Astrocyte of the spinal cord (primary cell): ENCODE results near the gene TRUB2.
A peak's percentile ranks its signal among the peaks of the same experiment; 100 is the strongest.
"Not testable (repeated sequence)": the region's sequence is repeated elsewhere in the genome, so short reads cannot be mapped to it uniquely, and the experiment has no call there.

Experiments used
- DNase-seq: peaks from one replicate; pipeline ENCODE4 v3.0.0; 2011; ENCODE audit warnings: low read depth, low spot score
- H3K4me3 ChIP-seq: 2 replicates; pipeline ENCODE4 v1.5.1; 2011; ENCODE audit warnings: low read depth, mild to moderate bottlenecking, low read length, moderate library complexity
- in situ Hi-C: cut with HindIII; loops from 2 replicates; pipeline ENCODE4 v1.10.0; 2017; ENCODE audit warnings: low sequenced_read_pairs
- TF ChIP-seq, protein P1 (sequence below): IDR thresholded peaks from 2 replicates; pipeline ENCODE4 v1.5.1; 2012; ENCODE audit warnings: low read depth, mild to moderate bottlenecking, low read length, inconsistent platforms

TRUB2 gene

GRCh38 chr9:128341435-128341849 lies 19.2 kb upstream of the TRUB2 start:
- peak overlapping the region; percentile 69 for H3K4me3 ChIP-seq
- DNase-seq: peak; percentile 60
- TF ChIP-seq, protein P1, sequence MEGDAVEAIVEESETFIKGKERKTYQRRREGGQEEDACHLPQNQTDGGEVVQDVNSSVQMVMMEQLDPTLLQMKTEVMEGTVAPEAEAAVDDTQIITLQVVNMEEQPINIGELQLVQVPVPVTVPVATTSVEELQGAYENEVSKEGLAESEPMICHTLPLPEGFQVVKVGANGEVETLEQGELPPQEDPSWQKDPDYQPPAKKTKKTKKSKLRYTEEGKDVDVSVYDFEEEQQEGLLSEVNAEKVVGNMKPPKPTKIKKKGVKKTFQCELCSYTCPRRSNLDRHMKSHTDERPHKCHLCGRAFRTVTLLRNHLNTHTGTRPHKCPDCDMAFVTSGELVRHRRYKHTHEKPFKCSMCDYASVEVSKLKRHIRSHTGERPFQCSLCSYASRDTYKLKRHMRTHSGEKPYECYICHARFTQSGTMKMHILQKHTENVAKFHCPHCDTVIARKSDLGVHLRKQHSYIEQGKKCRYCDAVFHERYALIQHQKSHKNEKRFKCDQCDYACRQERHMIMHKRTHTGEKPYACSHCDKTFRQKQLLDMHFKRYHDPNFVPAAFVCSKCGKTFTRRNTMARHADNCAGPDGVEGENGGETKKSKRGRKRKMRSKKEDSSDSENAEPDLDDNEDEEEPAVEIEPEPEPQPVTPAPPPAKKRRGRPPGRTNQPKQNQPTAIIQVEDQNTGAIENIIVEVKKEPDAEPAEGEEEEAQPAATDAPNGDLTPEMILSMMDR: peak; percentile 75
- in situ Hi-C loops: no loop called here

- TF ChIP-seq, protein P1: no peak
These were observed 18.6 kb upstream of the TRUB2 start for GRCh38 chr9:128340691-128341434.

GRCh38 chr9:128339761-128340690 lies 17.8 kb upstream of the TRUB2 start, which contains the start of gene SLC27A4:
Gene SLC27A4 (plus strand): TSS chr9:128340527. CDS start chr9:128343133, 2,606 bp downstream.
- peak within 1 kb of the TSS; percentile 69 for H3K4me3 ChIP-seq
- TF ChIP-seq, protein P1: no peak
- in situ Hi-C loops: no loop called here
- DNase-seq: peak; percentile 77

More at GRCh38 chr9:128340691-128341434, 18.6 kb upstream of the TRUB2 start:
- peak overlapping the region; percentile 69 for H3K4me3 ChIP-seq
- in situ Hi-C loops: no loop called here
- no peak for DNase-seq

GRCh38 chr9:128338852-128339614 lies 16.8 kb upstream of the TRUB2 start:
- H3K4me3 ChIP-seq, in situ Hi-C loops, DNase-seq: not testable (repeated sequence)

- TF ChIP-seq, protein P1: no peak
- in situ Hi-C loops: no loop called here
- no peak overlapping the region for H3K4me3 ChIP-seq
- DNase-seq: no peak
These were observed 15.7 kb upstream of the TRUB2 start for GRCh38 chr9:128337936-128338335.

DNA sequence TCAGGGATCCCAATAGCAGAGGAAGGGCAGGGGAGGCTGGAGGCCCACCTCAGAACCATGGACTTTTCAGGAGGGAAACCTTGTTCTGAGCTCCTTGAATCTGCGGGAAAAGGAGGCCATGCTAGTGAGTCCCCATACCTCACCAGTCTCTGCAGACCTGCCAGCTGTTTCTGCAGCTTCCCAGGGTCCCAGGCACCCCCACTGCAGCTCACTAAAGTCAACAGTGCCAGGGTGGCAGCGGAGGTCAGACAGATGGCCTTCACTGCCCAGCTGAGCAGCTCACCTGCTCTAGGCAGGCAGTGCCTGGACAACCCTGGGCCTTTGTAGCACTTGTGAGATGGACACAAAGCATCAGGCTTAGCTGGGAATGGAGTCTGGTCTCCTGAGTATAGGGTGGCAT lies 13.7 kb upstream of the TRUB2 start:
- no peak for DNase-seq
- in situ Hi-C loops: no loop called here
- H3K4me3 ChIP-seq: no peak overlapping the region
- TF ChIP-seq, protein P1: no peak
